Osteoblast (primary cell): ENCODE data around the gene NOVA2. TPM values are rescaled to one million over a fixed set of nuclear protein-coding genes. Genes with fewer than 3 reads are reported as not detected.
A peak's percentile ranks its signal among the peaks of the same experiment; 100 is the strongest.

Experiments
- DNase-seq: peaks from one replicate; pipeline ENCODE4 v3.0.0; 2011; ENCODE audit warnings: low spot score, mixed read lengths; ENCODE audit not compliant: insufficient read length; ENCODE audit errors: missing footprints
- H2AFZ ChIP-seq: 2 replicates; pipeline ENCODE4 v1.6.0; 2011; ENCODE audit warnings: mild to moderate bottlenecking, low read length
- H3K27ac ChIP-seq: 2 replicates; pipeline ENCODE4 v1.5.1; 2011; ENCODE audit warnings: mild to moderate bottlenecking, low read depth, low read length, moderate library complexity
- H3K27me3 ChIP-seq: 2 replicates; pipeline ENCODE4 v1.6.0; 2012; ENCODE audit warnings: mild to moderate bottlenecking, control low read depth, inconsistent platforms, low read length, moderate library complexity; ENCODE audit not compliant: insufficient read depth
- H3K36me3 ChIP-seq: 2 replicates; pipeline ENCODE4 v1.5.1; 2011; ENCODE audit warnings: mild to moderate bottlenecking, low read length, control low read depth, moderate library complexity; ENCODE audit not compliant: insufficient read depth
- H3K4me1 ChIP-seq: 2 replicates; pipeline ENCODE4 v1.5.1; 2011; ENCODE audit warnings: mild to moderate bottlenecking, low read length, control low read depth, moderate library complexity; ENCODE audit not compliant: insufficient read depth
- H3K4me2 ChIP-seq: 2 replicates; pipeline ENCODE4 v1.6.0; 2011; ENCODE audit warnings: mild to moderate bottlenecking, low read length; ENCODE audit not compliant: insufficient read depth
- H3K4me3 ChIP-seq: fragments of 200-600 bp; sonication (generic); 3 replicates; pipeline ENCODE4 v1.5.1; 2012; ENCODE audit warnings: mild to moderate bottlenecking, low read length, inconsistent platforms; ENCODE audit not compliant: insufficient read depth
- H3K79me2 ChIP-seq: 2 replicates; pipeline ENCODE4 v1.6.0; 2012; ENCODE audit warnings: mild to moderate bottlenecking, low read length, control low read depth, inconsistent platforms; ENCODE audit not compliant: insufficient read depth
- H3K9me3 ChIP-seq: 2 replicates; pipeline ENCODE4 v1.5.1; 2011; ENCODE audit warnings: low read depth, low read length, control low read depth
- H4K20me1 ChIP-seq: 2 replicates; pipeline ENCODE4 v1.6.0; 2012; ENCODE audit warnings: mild to moderate bottlenecking, low read length, control low read depth; ENCODE audit not compliant: insufficient read depth
- CTCF ChIP-seq: IDR thresholded peaks from 2 replicates; pipeline ENCODE4 v1.5.1; 2011; ENCODE audit warnings: mild to moderate bottlenecking, low read depth, low read length, moderate library complexity; ENCODE audit errors: extremely low read depth
- small RNA-seq: library from RNA; depleted of rRNA; stranded (forward); fragments of <200 nt; gene quantifications from one replicate; pipeline ENCODE3, GENCODE V24; 2012
- total RNA-seq: library from RNA; depleted of rRNA; stranded (reverse); fragments of >200 nt; gene quantifications from 2 replicates; pipeline ENCODE4 v1.2.3, GENCODE V29; 2012

The NOVA2 gene
- total RNA-seq, 1 donor, result not detected

- Histone ChIP-seq H3K4me2 (peak overlapping the region; percentile 48), H4K20me1 (peaks cover 24% of the 10 kb centered on the region), H3K79me2 (peaks cover 17% of the 10 kb centered on the region), H3K27ac (no peak overlapping the region), H3K9me3 (no peaks in the 10 kb centered on the region), H3K36me3 (peaks cover 5% of the 10 kb centered on the region), H2AFZ (no peak overlapping the region), H3K27me3 (no peaks in the 10 kb centered on the region), H3K4me3 (no peak overlapping the region), H3K4me1 (peaks cover 25% of the 10 kb centered on the region)
- no peak for TF ChIP-seq CTCF
- peak; percentile 73 for DNase-seq
These were observed 89.6 kb downstream of the NOVA2 start for GRCh38 chr19:45883881-45884681.

Small RNA genes within 50 kb of the gene (small RNA-seq; reads per million reads assigned to genes)
- 5.0 reads per million, percentile 87 among the genes with 10 or more reads in this experiment for gene MIR769

Other genes starting within 250 kb of the NOVA2 start
- 8.0 and 9.0 TPM in 2 replicates for gene FBXO46, start 243.0 kb downstream of the NOVA2 start, total RNA-seq
- gene MEIOSIN, start 240.4 kb downstream of the NOVA2 start, total RNA-seq, result not detected in 2 replicates
- gene SIX5, start 204.6 kb downstream of the NOVA2 start, total RNA-seq, result 11.6 and 11.8 TPM in 2 replicates
- 26.8 and 30.4 TPM in 2 replicates for gene DMPK, start 191.4 kb downstream of the NOVA2 start, total RNA-seq
- gene DMWD, start 181.0 kb downstream of the NOVA2 start, total RNA-seq, result 48.5 and 49.2 TPM in 2 replicates
- gene RSPH6A, start 158.6 kb downstream of the NOVA2 start, total RNA-seq, result under 0.01 and 0.29 TPM in 2 replicates
- 30.6 and 42.0 TPM in 2 replicates for gene SYMPK, start 110.7 kb downstream of the NOVA2 start, total RNA-seq
- gene FOXA3, start 109.5 kb downstream of the NOVA2 start, total RNA-seq, result not detected in 2 replicates
- 28.6 and 35.8 TPM in 2 replicates for gene IRF2BP1, start 87.7 kb downstream of the NOVA2 start, total RNA-seq
- gene MYPOP, start 71.3 kb downstream of the NOVA2 start, total RNA-seq, result 2.1 and 3.3 TPM in 2 replicates
- gene NANOS2, start 59.1 kb downstream of the NOVA2 start, total RNA-seq, result not detected in 2 replicates
- 3.6 and 5.9 TPM in 2 replicates for gene CCDC61, start 21.6 kb upstream of the NOVA2 start, total RNA-seq
- not detected in 2 replicates for gene PGLYRP1, start 49.2 kb upstream of the NOVA2 start, total RNA-seq
- not detected in 2 replicates for gene IGFL4, start 67.1 kb upstream of the NOVA2 start, total RNA-seq
- gene IGFL3, start 150.8 kb upstream of the NOVA2 start, total RNA-seq, result not detected in 2 replicates
- gene IGFL2, start 174.4 kb upstream of the NOVA2 start, total RNA-seq, result not detected in 2 replicates